HEK293T (cell line): ENCODE measurements around the gene IKZF5.

ENCODE experiments used
- ARNT ChIP-seq: fragments of 450-650 bp; IDR thresholded peaks from 2 replicates; pipeline ENCODE4 v1.6.1; 2017; ENCODE audit warnings: mild to moderate bottlenecking
- BHLHE40 ChIP-seq: fragments of 450-650 bp; IDR thresholded peaks from 2 replicates; pipeline ENCODE4 v1.6.1; 2016; ENCODE audit warnings: mild to moderate bottlenecking, moderate library complexity, borderline replicate concordance
- ELF4 ChIP-seq: fragments of 450-650 bp; IDR thresholded peaks from 2 replicates; pipeline ENCODE4 v1.6.1; 2017; ENCODE audit warnings: antibody characterized with exemption
- FOXA1 ChIP-seq: fragments of 450-650 bp; IDR thresholded peaks from 2 replicates; pipeline ENCODE4 v1.6.1; 2016; ENCODE audit warnings: mild to moderate bottlenecking
- L3MBTL2 ChIP-seq: fragments of 450-650 bp; conservative IDR thresholded peaks from 2 replicates; pipeline ENCODE4 v1.6.1; 2016; ENCODE audit warnings: mild to moderate bottlenecking
- SP1 ChIP-seq: fragments of 450-650 bp; IDR thresholded peaks from 2 replicates; pipeline ENCODE4 v1.6.1; 2017
- TARDBP ChIP-seq: fragments of 450-650 bp; IDR thresholded peaks from 2 replicates; pipeline ENCODE4 v1.6.1; 2016
- ZNF384 ChIP-seq: fragments of 450-650 bp; IDR thresholded peaks from 2 replicates; pipeline ENCODE4 v1.6.1; 2016

DNA sequence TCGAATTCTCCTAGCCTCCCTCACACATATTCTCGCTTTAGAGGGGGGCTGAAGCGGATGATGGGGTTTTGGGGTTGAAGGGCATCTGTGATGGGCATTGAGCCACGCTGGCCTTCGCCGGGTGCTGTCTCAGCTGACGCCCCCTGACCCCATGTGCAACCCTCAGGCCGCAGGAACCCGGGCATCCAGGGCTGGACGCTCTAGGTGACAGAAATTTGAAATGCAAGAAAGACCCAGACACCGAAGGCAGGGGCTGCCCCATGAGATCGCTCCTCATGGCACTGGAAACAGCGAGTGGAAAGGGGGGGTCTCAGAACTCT is 53.9 kb downstream of the IKZF5 start:
- TF ChIP-seq SP1 (no peak), BHLHE40 (no peak), L3MBTL2 (no peak; the same call in 1 of the 2 replicates), FOXA1 (no peak), TARDBP (no peak), ARNT (no peak), ELF4 (no peak), ZNF384 (no peak)
